HCT116 (cell line): ENCODE results near the gene HGS. TPM values are rescaled to one million over a fixed set of nuclear protein-coding genes. Genes with fewer than 3 reads are reported as not detected.

Source experiments
- ATAC-seq: fragments of 200-7000 bp; cut with Tn5 transposase; 2 replicates; pipeline ENCODE4 v1.9.1; 2020; ENCODE audit warnings: mild to moderate bottlenecking, moderate library complexity
- BruUV-seq: library from RNA; stranded (reverse); fragments of 400-500 nt; replicated peaks from 2 replicates; lab custom pipeline; 2021; lab: Mats Ljungman, UMichigan
- CTCF ChIA-PET: fragments of 300-600 bp; sonication (Branson Sonifier 250); formaldehyde crosslinking; loops from one replicate; lab custom pipeline; 2021; ENCODE audit warnings: antibody characterized with exemption; lab: Charles Lee
- POLR2A ChIA-PET: fragments of 300-600, 350-600 bp; sonication (Branson Sonifier 250); formaldehyde crosslinking; loops from one replicate; lab custom pipeline; 2021; ENCODE audit warnings: antibody characterized with exemption; lab: Charles Lee
- RAD21 ChIA-PET, 2 experiments: fragments of 300-600 bp; sonication (Branson Sonifier 250); formaldehyde crosslinking; loops; one replicate each; lab custom pipeline; 2023; ENCODE audit warnings: low total read pairs in 2 of 2; ENCODE audit not compliant: uncharacterized antibody in 2 of 2, unreplicated experiment in 2 of 2, low non-redundant PET in 1 of 2; lab: Charles Lee
- DNase-seq: peaks from one replicate; pipeline ENCODE4 v3.0.0-alpha.2; 2010; ENCODE audit warnings: low read depth, low spot score
- H2AFZ ChIP-seq: fragments of 200-600 bp; shearing (Covaris generic), sonication (generic); 2 replicates; pipeline ENCODE4 v1.6.1; 2017; ENCODE audit warnings: low read depth, mixed run types, mixed read lengths, antibody characterized with exemption, low read length; ENCODE audit not compliant: poor library complexity, severe bottlenecking
- H3K27ac ChIP-seq: 2 replicates; pipeline ENCODE4 v1.5.1; 2012; ENCODE audit warnings: low read depth, low read length
- H3K27me3 ChIP-seq: fragments of 200-600 bp; sonication (generic); 2 replicates; pipeline ENCODE4 v1.6.1; 2016; ENCODE audit warnings: mixed run types, low read length, mixed read lengths; ENCODE audit not compliant: insufficient read depth
- H3K36me3 ChIP-seq, 2 experiments: fragments of 200-500 bp in 1 of 2; fragments of 200-600 bp in 1 of 2; sonication (Bioruptor generic) in 1 of 2; sonication (generic) in 1 of 2; 2 replicates each; pipeline versions ENCODE4 v1.5.1 to v1.6.1; 2014 to 2016; ENCODE audit warnings: low read length in 2 of 2, inconsistent platforms in 1 of 2, mixed read lengths in 1 of 2, mixed run types in 1 of 2; ENCODE audit not compliant: insufficient read depth in 2 of 2, control insufficient read depth in 1 of 2
- H3K4me1 ChIP-seq, 2 experiments: fragments of 200-600 bp in 1 of 2; sonication (generic) in 1 of 2; 2 replicates each; pipeline versions ENCODE4 v1.5.1 to v1.6.1; 2012 to 2017; ENCODE audit warnings: low read length in 2 of 2, inconsistent platforms in 1 of 2, mild to moderate bottlenecking in 1 of 2, mixed read lengths in 1 of 2, mixed run types in 1 of 2, moderate library complexity in 1 of 2; ENCODE audit not compliant: insufficient read depth in 2 of 2, control insufficient read depth in 1 of 2
- H3K4me2 ChIP-seq: fragments of 200-600 bp; sonication (generic); 2 replicates; pipeline ENCODE4 v1.6.1; 2017; ENCODE audit warnings: mixed run types, low read length, mixed read lengths
- H3K4me3 ChIP-seq, 2 experiments: fragments of 200-600 bp in 1 of 2; sonication (generic) in 1 of 2; replicated peaks in 1 of 2; 2 replicates each; pipeline ENCODE4 v1.5.1; 2011 to 2016; ENCODE audit warnings: low read length in 2 of 2, control low read depth in 1 of 2, low read depth in 1 of 2, mild to moderate bottlenecking in 1 of 2, mixed read lengths in 1 of 2, mixed run types in 1 of 2
- H3K79me2 ChIP-seq: fragments of 200-600 bp; sonication (generic); 2 replicates; pipeline ENCODE4 v1.6.1; 2017; ENCODE audit warnings: mild to moderate bottlenecking, mixed run types, low read length, moderate library complexity, mixed read lengths; ENCODE audit not compliant: insufficient read depth
- H3K9ac ChIP-seq: fragments of 200-600 bp; sonication (generic); 2 replicates; pipeline ENCODE4 v1.6.1; 2016; ENCODE audit warnings: low read length, mixed read lengths
- H3K9me2 ChIP-seq: fragments of 200-600 bp; sonication (generic), shearing (Covaris generic); 2 replicates; pipeline ENCODE4 v1.6.1; 2017; ENCODE audit warnings: mixed run types, mild to moderate bottlenecking, moderate library complexity; ENCODE audit not compliant: insufficient read depth
- H3K9me3 ChIP-seq, 2 experiments: fragments of 200-500 bp in 1 of 2; fragments of 200-600 bp in 1 of 2; sonication (Bioruptor generic) in 1 of 2; sonication (generic) in 1 of 2; 2 replicates each; pipeline ENCODE4 v1.6.1; 2014 to 2017; ENCODE audit warnings: low read length in 2 of 2, mixed read lengths in 2 of 2, inconsistent platforms in 1 of 2, low read depth in 1 of 2, mild to moderate bottlenecking in 1 of 2, mixed run types in 1 of 2, moderate library complexity in 1 of 2; ENCODE audit not compliant: control insufficient read depth in 1 of 2, insufficient read depth in 1 of 2
- H4K20me1 ChIP-seq: fragments of 200-600 bp; sonication (generic), shearing (Covaris generic); 2 replicates; pipeline ENCODE4 v1.6.1; 2017; ENCODE audit warnings: mixed run types, mild to moderate bottlenecking, moderate library complexity; ENCODE audit not compliant: insufficient read depth
- CBX3 ChIP-seq: IDR thresholded peaks from 2 replicates; pipeline ENCODE4 v1.6.1; 2012; ENCODE audit warnings: low read depth
- CEBPB ChIP-seq: IDR thresholded peaks from 2 replicates; pipeline ENCODE4 v1.6.1; 2012; ENCODE audit warnings: low read depth
- ELF1 ChIP-seq: IDR thresholded peaks from 2 replicates; pipeline ENCODE4 v1.6.1; 2012; ENCODE audit warnings: low read depth, borderline replicate concordance
- FOSL1 ChIP-seq: IDR thresholded peaks from 2 replicates; pipeline ENCODE4 v1.6.1; 2012; ENCODE audit warnings: low read depth
- JUND ChIP-seq: IDR thresholded peaks from 2 replicates; pipeline ENCODE4 v1.6.1; 2012
- POLR2A ChIP-seq: IDR thresholded peaks from 2 replicates; pipeline ENCODE4 v1.7.0; 2011; ENCODE audit warnings: borderline replicate concordance; ENCODE audit not compliant: insufficient read depth, insufficient read length; ENCODE audit errors: extremely low read depth
- POLR2AphosphoS5 ChIP-seq: IDR thresholded peaks from 2 replicates; pipeline ENCODE4 v1.6.1; 2011; ENCODE audit warnings: mild to moderate bottlenecking, low read depth, low read length, moderate library complexity
- RAD21 ChIP-seq: IDR thresholded peaks from 2 replicates; pipeline ENCODE4 v1.6.1; 2012; ENCODE audit warnings: low read depth, mild to moderate bottlenecking
- SIN3A ChIP-seq: IDR thresholded peaks from 2 replicates; pipeline ENCODE4 v1.6.1; 2012; ENCODE audit warnings: low read depth
- SP1 ChIP-seq: IDR thresholded peaks from 2 replicates; pipeline ENCODE4 v1.6.1; 2012; ENCODE audit warnings: low read depth
- TCF7L2 ChIP-seq: IDR thresholded peaks from 2 replicates; pipeline ENCODE4 v1.7.0; 2011; ENCODE audit warnings: borderline replicate concordance, inconsistent platforms; ENCODE audit not compliant: insufficient read depth, insufficient read length; ENCODE audit errors: extremely low read depth
- YY1 ChIP-seq: IDR thresholded peaks from 2 replicates; pipeline ENCODE4 v1.6.1; 2011; ENCODE audit warnings: low read length, low read depth, moderate library complexity, mild to moderate bottlenecking; ENCODE audit not compliant: insufficient replicate concordance; ENCODE audit errors: extremely low read depth
- ZFX ChIP-seq: fragments of 450-650 bp; IDR thresholded peaks from 2 replicates; pipeline ENCODE4 v1.6.1; 2017
- ZNF274 ChIP-seq: fragments of 200-500 bp; sonication (Bioruptor generic); IDR thresholded peaks from 2 replicates; pipeline ENCODE4 v1.6.1; 2014; ENCODE audit warnings: mild to moderate bottlenecking, low read depth, low read length, inconsistent platforms
- intact Hi-C: fragments of 100-400 bp; cut with micrococcal nuclease; formaldehyde crosslinking; loops from 2 replicates; pipeline ENCODE4 v1.10.0; 2022
- total RNA-seq: library from RNA; stranded (reverse); gene quantifications from one replicate; pipeline ENCODE4 v1.2.1, GENCODE V29; 2021; ENCODE audit not compliant: unreplicated experiment
- TF ChIP-seq, protein P1 (sequence below): IDR thresholded peaks from 2 replicates; pipeline ENCODE4 v1.6.1; 2011; ENCODE audit warnings: mild to moderate bottlenecking, low read length, moderate library complexity; ENCODE audit not compliant: insufficient replicate concordance; ENCODE audit errors: extremely low read depth
- TF ChIP-seq, protein P2 (sequence below): IDR thresholded peaks from 2 replicates; pipeline ENCODE4 v1.6.1; 2012
- TF ChIP-seq, protein P3 (sequence below): IDR thresholded peaks from 2 replicates; pipeline ENCODE4 v1.6.1; 2012

The HGS gene
- total RNA-seq, 1 experiment from 2014 or later, result 231 TPM

DNA sequence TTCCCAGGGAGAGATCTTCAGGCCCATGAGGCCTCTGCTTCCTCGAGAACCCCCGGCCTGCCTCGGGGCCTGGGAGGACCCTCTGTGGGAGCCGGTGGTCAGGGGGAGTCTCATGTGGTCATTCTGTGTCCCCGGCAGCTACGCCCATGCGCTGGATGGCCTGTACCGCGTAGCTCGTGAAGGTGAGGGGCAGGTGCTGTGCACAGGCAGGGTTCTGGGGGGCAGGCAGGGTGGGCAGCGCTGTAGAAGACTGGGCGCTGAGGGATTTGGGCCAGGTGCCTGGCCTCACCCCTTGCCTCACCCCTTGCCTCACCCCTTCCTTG is 32.8 kb downstream of the HGS start:
- H3K9ac ChIP-seq, result no peak overlapping the region
- TF ChIP-seq POLR2A (no peak), SP1 (no peak), POLR2AphosphoS5 (no peak), ZFX (no peak), CBX3 (no peak), TCF7L2 (no peak), ZNF274 (no peak), YY1 (no peak), JUND (no peak), RAD21 (no peak), SIN3A (no peak), CEBPB (no peak), FOSL1 (no peak), ELF1 (no peak)
- TF ChIP-seq, protein P1, sequence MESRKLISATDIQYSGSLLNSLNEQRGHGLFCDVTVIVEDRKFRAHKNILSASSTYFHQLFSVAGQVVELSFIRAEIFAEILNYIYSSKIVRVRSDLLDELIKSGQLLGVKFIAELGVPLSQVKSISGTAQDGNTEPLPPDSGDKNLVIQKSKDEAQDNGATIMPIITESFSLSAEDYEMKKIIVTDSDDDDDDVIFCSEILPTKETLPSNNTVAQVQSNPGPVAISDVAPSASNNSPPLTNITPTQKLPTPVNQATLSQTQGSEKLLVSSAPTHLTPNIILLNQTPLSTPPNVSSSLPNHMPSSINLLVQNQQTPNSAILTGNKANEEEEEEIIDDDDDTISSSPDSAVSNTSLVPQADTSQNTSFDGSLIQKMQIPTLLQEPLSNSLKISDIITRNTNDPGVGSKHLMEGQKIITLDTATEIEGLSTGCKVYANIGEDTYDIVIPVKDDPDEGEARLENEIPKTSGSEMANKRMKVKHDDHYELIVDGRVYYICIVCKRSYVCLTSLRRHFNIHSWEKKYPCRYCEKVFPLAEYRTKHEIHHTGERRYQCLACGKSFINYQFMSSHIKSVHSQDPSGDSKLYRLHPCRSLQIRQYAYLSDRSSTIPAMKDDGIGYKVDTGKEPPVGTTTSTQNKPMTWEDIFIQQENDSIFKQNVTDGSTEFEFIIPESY, result no peak
- TF ChIP-seq, protein P2, sequence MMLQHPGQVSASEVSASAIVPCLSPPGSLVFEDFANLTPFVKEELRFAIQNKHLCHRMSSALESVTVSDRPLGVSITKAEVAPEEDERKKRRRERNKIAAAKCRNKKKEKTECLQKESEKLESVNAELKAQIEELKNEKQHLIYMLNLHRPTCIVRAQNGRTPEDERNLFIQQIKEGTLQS, result no peak
- TF ChIP-seq, protein P3, sequence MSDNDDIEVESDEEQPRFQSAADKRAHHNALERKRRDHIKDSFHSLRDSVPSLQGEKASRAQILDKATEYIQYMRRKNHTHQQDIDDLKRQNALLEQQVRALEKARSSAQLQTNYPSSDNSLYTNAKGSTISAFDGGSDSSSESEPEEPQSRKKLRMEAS, result no peak
- TF ChIP-seq, all 23 proteins: peak for 0
- DNase-seq (no peak), ATAC-seq (no peak)
- ChIA-PET RAD21 (no interaction called here), POLR2A (no interaction called here), CTCF (no interaction called here)
- Histone ChIP-seq H3K27ac (no peak overlapping the region), H3K27me3 (no peaks in the 10 kb centered on the region), H2AFZ (no peak overlapping the region), H3K4me1 (peaks cover 19 to 25% of the 10 kb centered on the region in 2 experiments), H3K9me3 (no peaks in the 10 kb centered on the region), H3K4me3 (no peak overlapping the region), H4K20me1 (no peaks in the 10 kb centered on the region), H3K36me3 (peaks cover 3 to 5% of the 10 kb centered on the region in 2 experiments; a peak in 3 of 4 replicates), H3K79me2 (peaks cover 34% of the 10 kb centered on the region), H3K9me2 (no peaks in the 10 kb centered on the region), H3K4me2 (no peak overlapping the region)
- BruUV-seq, result no TSS peak
- intact Hi-C loops, result no loop called here
